ENCODE results near the gene FBXO4. TPM values are rescaled to one million over a fixed set of nuclear protein-coding genes. Genes with fewer than 3 reads are reported as not detected.

The FBXO4 gene
- total RNA-seq, 2 donors from 2014 or later: 14.4 to 25.7 TPM

GRCh38 chr5:41882765-41883164 is 42.3 kb upstream of the FBXO4 start:
- intact Hi-C loops (cut with DNase I): no loop called here
- Histone ChIP-seq H3K27ac (no peak overlapping the region), H3K9me3 (no peaks in the 10 kb centered on the region), H3K27me3 (replicated peaks; ENCODE audit: insufficient read depth) (no peaks in the 10 kb centered on the region), H3K4me3 (no peak overlapping the region), H3K4me1 (replicated peaks) (no peaks in the 10 kb centered on the region), H3K36me3 (no peaks in the 10 kb centered on the region)
- no peak for DNase-seq (ENCODE audit: low spot score)
- TF ChIP-seq CTCF (IDR thresholded peaks at IDR 0.05) (no peak), POLR2AphosphoS5 (IDR thresholded peaks at IDR 0.05) (no peak), POLR2A (IDR thresholded peaks at IDR 0.05) (no peak)
- WGBS: 64% methylated on average over 5 of the region's 5 CpGs

GRCh38 chr5:41883243-41883642 is 41.8 kb upstream of the FBXO4 start:
- Histone ChIP-seq H3K27me3 (replicated peaks; ENCODE audit: insufficient read depth) (no peaks in the 10 kb centered on the region), H3K27ac (no peak overlapping the region), H3K4me3 (no peak overlapping the region), H3K4me1 (replicated peaks) (no peaks in the 10 kb centered on the region), H3K36me3 (no peaks in the 10 kb centered on the region), H3K9me3 (no peaks in the 10 kb centered on the region)
- 74% methylated on average over 3 of the region's 3 CpGs for WGBS
- no peak for DNase-seq (ENCODE audit: low spot score)
- TF ChIP-seq CTCF (IDR thresholded peaks at IDR 0.05) (no peak), POLR2AphosphoS5 (IDR thresholded peaks at IDR 0.05) (no peak), POLR2A (IDR thresholded peaks at IDR 0.05) (no peak)
- intact Hi-C loops (cut with DNase I): no loop called here

- 48% methylated on average over 2 of the region's 2 CpGs for WGBS
- H3K27me3 ChIP-seq (replicated peaks; ENCODE audit: insufficient read depth): no peaks in the 10 kb centered on the region
- H3K4me3 ChIP-seq: no peak overlapping the region
- H3K4me1 ChIP-seq (replicated peaks): no peaks in the 10 kb centered on the region
- no peaks in the 10 kb centered on the region for H3K36me3 ChIP-seq
- H3K9me3 ChIP-seq: no peaks in the 10 kb centered on the region
- no peak for DNase-seq (ENCODE audit: low spot score)
- intact Hi-C loops (cut with DNase I): no loop called here
- no peak overlapping the region for H3K27ac ChIP-seq
- no peak for TF ChIP-seq POLR2AphosphoS5 (IDR thresholded peaks at IDR 0.05)
- TF ChIP-seq CTCF (IDR thresholded peaks at IDR 0.05): no peak
- TF ChIP-seq POLR2A (IDR thresholded peaks at IDR 0.05): no peak
Measured at GRCh38 chr5:41883936-41884335, 41.1 kb upstream of the FBXO4 start.

GRCh38 chr5:41885286-41885685 is 39.8 kb upstream of the FBXO4 start:
- Histone ChIP-seq H3K9me3 (no peaks in the 10 kb centered on the region), H3K27ac (no peak overlapping the region), H3K4me3 (no peak overlapping the region), H3K4me1 (replicated peaks) (no peaks in the 10 kb centered on the region), H3K36me3 (no peaks in the 10 kb centered on the region), H3K27me3 (replicated peaks; ENCODE audit: insufficient read depth) (no peaks in the 10 kb centered on the region)
- no peak for DNase-seq (ENCODE audit: low spot score)
- intact Hi-C loops (cut with DNase I): no loop called here
- TF ChIP-seq CTCF (IDR thresholded peaks at IDR 0.05) (no peak), POLR2AphosphoS5 (IDR thresholded peaks at IDR 0.05) (no peak), POLR2A (IDR thresholded peaks at IDR 0.05) (no peak)

- intact Hi-C loops (cut with DNase I): no loop called here
- no peaks in the 10 kb centered on the region for H3K9me3 ChIP-seq
- no peak for TF ChIP-seq CTCF (IDR thresholded peaks at IDR 0.05)
- TF ChIP-seq POLR2AphosphoS5 (IDR thresholded peaks at IDR 0.05): no peak
- TF ChIP-seq POLR2A (IDR thresholded peaks at IDR 0.05): no peak
- no peaks in the 10 kb centered on the region for H3K36me3 ChIP-seq
- H3K27me3 ChIP-seq (replicated peaks; ENCODE audit: insufficient read depth): no peaks in the 10 kb centered on the region
- H3K27ac ChIP-seq: no peak overlapping the region
- WGBS: 56% methylated on average over 2 of the region's 2 CpGs
- H3K4me3 ChIP-seq: no peak overlapping the region
- DNase-seq (ENCODE audit: low spot score): no peak
- H3K4me1 ChIP-seq (replicated peaks): no peaks in the 10 kb centered on the region
Measured at GRCh38 chr5:41891066-41891707, 33.9 kb upstream of the FBXO4 start.

All from prostate gland (tissue), 2 donors.